CD4-positive, alpha-beta T cell treated with Interleukin-21 for 1 hour (primary cell): ENCODE measurements around the gene VPS16.

Experiments used
- DNase-seq: peaks from one replicate; pipeline ENCODE4 v3.0.0-alpha.2; 2020

Gene VPS16

DNA sequence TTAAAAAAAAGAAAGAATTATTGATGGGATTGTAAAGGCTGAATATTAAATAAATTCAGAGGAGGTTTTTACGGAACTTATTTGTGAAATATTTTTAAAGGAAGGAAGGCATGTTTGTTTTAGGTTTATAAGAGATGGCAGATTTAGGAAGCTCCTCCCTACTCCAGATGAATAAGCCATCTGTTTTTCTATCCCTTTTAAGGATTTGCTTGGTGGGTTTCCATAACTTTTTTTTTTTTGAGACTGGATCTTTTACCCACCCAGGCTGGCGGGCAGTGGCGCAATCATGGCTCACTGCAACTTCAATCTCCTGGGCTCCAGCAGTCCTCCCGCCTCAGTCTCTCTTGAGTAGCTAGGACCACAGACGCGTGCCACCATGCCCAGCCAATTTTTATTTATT is 63.1 kb downstream of the VPS16 start:
- no peak for DNase-seq

DNA sequence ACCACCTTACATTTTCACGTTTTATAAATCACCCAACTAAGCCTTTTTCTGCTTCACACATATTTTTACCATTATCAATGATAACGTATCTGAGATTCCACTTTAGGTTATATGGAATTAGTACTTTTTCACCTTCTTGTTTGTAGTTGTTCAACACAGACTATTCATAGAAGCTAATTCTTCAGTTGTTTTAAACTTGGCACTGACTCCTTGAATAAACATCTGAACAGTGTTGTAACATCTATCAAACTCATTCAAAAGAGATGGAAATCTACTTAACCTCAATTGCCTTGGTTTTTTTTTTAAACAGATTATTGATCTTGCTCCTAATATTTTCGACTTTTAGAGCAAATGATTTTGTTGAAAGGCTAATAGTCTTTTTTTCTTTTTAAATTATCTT is 67.0 kb downstream of the VPS16 start:
- no peak for DNase-seq

DNA sequence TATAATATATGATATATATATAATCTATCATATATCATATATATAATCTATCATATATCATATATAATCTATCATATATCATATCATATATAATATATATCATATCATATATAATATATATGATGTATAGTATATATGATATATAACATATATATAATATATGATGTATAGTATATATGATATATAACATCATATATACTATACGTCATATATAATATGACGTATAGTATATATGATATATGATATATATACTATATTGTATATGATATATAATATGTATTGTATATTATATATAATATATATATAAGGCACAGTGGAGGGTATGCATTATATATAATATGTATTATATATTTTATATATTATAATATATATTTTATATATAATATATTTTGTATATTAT is 69.4 kb downstream of the VPS16 start:
- DNase-seq, result no peak

DNA sequence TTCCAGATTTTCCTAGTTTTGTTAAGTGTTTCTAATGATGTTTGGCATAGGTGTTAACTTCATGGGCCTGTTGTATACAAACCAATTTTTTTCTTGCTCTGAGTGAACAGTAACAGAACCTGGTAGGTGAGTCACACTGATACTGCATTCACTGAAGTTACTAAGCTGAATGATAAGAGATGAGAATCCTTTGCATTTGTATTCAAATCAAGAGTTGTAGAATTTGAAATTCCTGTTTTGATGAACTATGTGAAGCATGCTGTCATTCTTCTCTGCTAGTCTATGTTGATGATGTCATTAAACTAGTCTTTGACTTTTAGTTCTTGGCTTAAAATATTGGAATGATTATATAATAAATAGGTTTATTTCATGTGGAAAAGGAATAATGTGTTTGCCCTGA is 70.7 kb downstream of the VPS16 start:
- DNase-seq, result no peak

DNA sequence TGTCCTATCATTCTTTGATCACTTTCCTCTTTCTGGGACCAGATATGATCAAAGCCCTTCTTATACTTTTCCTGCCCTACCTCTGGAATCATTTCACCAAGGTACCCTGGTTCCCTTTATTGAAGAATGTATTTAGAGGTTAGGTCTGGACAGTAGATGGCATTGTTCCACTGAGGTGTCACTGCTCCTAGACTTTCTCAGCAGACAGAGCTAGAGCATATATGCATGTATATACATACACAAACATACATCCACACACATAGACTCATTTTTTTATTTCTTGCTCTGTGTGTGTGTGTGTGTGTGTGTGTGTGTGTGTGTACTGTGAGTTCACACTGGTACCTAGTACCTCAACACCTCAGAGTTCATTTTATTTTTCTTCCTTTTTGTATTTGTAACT is 73.6 kb downstream of the VPS16 start:
- no peak for DNase-seq
